ENCODE results near the gene PDSS2. TPM values are rescaled to one million over a fixed set of nuclear protein-coding genes. Genes with fewer than 3 reads are reported as not detected.

Gene PDSS2
- total and polyA plus RNA-seq, 2 of the 4 experiments (the other 2 are of a cell fraction), result 8.6 to 9.2 TPM

DNA sequence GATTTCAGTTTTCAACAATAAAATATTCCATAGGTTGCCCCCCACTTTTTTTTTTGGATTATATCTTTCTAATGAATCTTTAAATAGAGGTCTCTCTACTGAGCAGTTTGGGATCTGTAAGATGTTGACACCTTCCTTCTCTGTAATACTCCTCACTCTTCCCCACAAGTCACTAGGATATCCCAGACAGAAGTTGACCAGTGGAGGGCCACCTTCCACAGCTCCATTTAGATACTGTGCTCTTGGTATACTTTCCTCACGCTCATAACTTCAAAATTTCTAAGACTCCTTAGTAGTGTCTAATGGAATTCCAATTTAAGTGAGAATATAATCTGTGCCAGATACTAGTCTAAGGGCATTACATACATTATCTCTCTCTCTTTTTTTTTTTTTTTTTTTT is 185.1 kb downstream of the PDSS2 start:
- Histone ChIP-seq H2BK5ac (ENCODE audit: low read depth, low read length, poor library complexity, severe bottlenecking) (no peak overlapping the region), H4K8ac (ENCODE audit: low read depth in 2 of 2, low read length in 2 of 2) (no peak overlapping the region), H3K9me3 (ENCODE audit: control insufficient read depth, insufficient read depth, low read length) (no peaks in the 10 kb centered on the region), H3K23ac (ENCODE audit: low read depth, low read length) (no peak overlapping the region), H3K4me1 (ENCODE audit: control insufficient read depth, insufficient read depth, low read length) (no peaks in the 10 kb centered on the region), H3K4me2 (ENCODE audit: low read depth, low read length) (no peak overlapping the region), H4K20me1 (ENCODE audit: insufficient read depth, low read length) (no peaks in the 10 kb centered on the region), H2BK15ac (ENCODE audit: low read depth, low read length) (no peak overlapping the region), H3K36me3 (ENCODE audit: control insufficient read depth, insufficient read depth, low read length) (no peaks in the 10 kb centered on the region), H3K27me3 (ENCODE audit: control insufficient read depth, insufficient read depth, low read length) (no peaks in the 10 kb centered on the region), H3K79me1 (ENCODE audit: low read depth in 1 of 2, low read length in 2 of 2) (peaks cover 0 to 3% of the 10 kb centered on the region in 2 experiments; a peak in 1 of 4 replicates), H3K27ac (ENCODE audit: insufficient read depth, low read length) (no peak overlapping the region), H4K91ac (ENCODE audit: insufficient read depth, low read depth, low read length) (no peak overlapping the region), H3K18ac (ENCODE audit: low read depth, low read length) (no peak overlapping the region), H3K4me3 (ENCODE audit: insufficient read depth, low read depth, low read length) (no peak overlapping the region), H2AK9ac (replicated peaks; ENCODE audit: low read depth, low read length, poor library complexity) (no peak overlapping the region), H2BK20ac (ENCODE audit: low read depth, low read length) (no peak overlapping the region), H2BK120ac (ENCODE audit: low read depth, low read length) (no peak overlapping the region), H3K4ac (ENCODE audit: low read depth, low read length) (no peak overlapping the region), H4K5ac (ENCODE audit: low read depth, low read length) (no peak overlapping the region), H3K56ac (ENCODE audit: extremely low read depth, insufficient read depth, low read length) (no peak overlapping the region; the same call in 1 of the 2 replicates), H3K9me1 (ENCODE audit: insufficient read depth, low read length) (peaks cover 3% of the 10 kb centered on the region; the same call in 1 of the 2 replicates), H3K14ac (replicated peaks; ENCODE audit: low read depth, low read length) (no peak overlapping the region), H2AFZ (replicated peaks; ENCODE audit: low read length, poor library complexity) (no peak overlapping the region), H2AK5ac (ENCODE audit: low read depth, low read length) (no peak overlapping the region), H3K9ac (ENCODE audit: low read depth, low read length) (no peak overlapping the region)
- ATAC-seq (ENCODE audit: low read depth) (no peak), DNase-seq (no peak)
- BruUV-seq (replicated peaks), result no TSS peak
- intact Hi-C loops (cut with micrococcal nuclease), result no loop called here
- TF ChIP-seq RCOR1 (IDR thresholded peaks at IDR 0.05; ENCODE audit: insufficient replicate concordance, low read length) (no peak), CEBPB (IDR thresholded peaks at IDR 0.05; ENCODE audit: low read depth, low read length) (no peak), RAD21 (IDR thresholded peaks at IDR 0.05; ENCODE audit: low read length) (no peak), BHLHE40 (IDR thresholded peaks at IDR 0.05; ENCODE audit: low read depth, low read length) (no peak), NFE2L2 (IDR thresholded peaks at IDR 0.05; ENCODE audit: low read depth, low read length) (no peak), MXI1 (IDR thresholded peaks at IDR 0.05; ENCODE audit: borderline replicate concordance, low read depth, low read length) (no peak), CHD1 (IDR thresholded peaks at IDR 0.05; ENCODE audit: low read depth, low read length) (no peak), SMC3 (IDR thresholded peaks at IDR 0.05; ENCODE audit: low read depth, low read length) (no peak), POLR2A (IDR thresholded peaks at IDR 0.05; ENCODE audit: low read depth, low read length) (no peak), FOS (IDR thresholded peaks at IDR 0.05; ENCODE audit: low read depth, low read length) (no peak), MAZ (IDR thresholded peaks at IDR 0.05; ENCODE audit: borderline replicate concordance, low read depth, low read length) (no peak), RFX5 (IDR thresholded peaks at IDR 0.05; ENCODE audit: low read depth, low read length) (no peak), MAFK (IDR thresholded peaks at IDR 0.05; ENCODE audit: low read depth, low read length) (no peak)
- TF ChIP-seq, protein P1, sequence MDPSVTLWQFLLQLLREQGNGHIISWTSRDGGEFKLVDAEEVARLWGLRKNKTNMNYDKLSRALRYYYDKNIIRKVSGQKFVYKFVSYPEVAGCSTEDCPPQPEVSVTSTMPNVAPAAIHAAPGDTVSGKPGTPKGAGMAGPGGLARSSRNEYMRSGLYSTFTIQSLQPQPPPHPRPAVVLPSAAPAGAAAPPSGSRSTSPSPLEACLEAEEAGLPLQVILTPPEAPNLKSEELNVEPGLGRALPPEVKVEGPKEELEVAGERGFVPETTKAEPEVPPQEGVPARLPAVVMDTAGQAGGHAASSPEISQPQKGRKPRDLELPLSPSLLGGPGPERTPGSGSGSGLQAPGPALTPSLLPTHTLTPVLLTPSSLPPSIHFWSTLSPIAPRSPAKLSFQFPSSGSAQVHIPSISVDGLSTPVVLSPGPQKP (IDR thresholded peaks at IDR 0.05; ENCODE audit: borderline replicate concordance, low read depth, low read length), result no peak
- TF ChIP-seq, protein P2, sequence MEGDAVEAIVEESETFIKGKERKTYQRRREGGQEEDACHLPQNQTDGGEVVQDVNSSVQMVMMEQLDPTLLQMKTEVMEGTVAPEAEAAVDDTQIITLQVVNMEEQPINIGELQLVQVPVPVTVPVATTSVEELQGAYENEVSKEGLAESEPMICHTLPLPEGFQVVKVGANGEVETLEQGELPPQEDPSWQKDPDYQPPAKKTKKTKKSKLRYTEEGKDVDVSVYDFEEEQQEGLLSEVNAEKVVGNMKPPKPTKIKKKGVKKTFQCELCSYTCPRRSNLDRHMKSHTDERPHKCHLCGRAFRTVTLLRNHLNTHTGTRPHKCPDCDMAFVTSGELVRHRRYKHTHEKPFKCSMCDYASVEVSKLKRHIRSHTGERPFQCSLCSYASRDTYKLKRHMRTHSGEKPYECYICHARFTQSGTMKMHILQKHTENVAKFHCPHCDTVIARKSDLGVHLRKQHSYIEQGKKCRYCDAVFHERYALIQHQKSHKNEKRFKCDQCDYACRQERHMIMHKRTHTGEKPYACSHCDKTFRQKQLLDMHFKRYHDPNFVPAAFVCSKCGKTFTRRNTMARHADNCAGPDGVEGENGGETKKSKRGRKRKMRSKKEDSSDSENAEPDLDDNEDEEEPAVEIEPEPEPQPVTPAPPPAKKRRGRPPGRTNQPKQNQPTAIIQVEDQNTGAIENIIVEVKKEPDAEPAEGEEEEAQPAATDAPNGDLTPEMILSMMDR (conservative IDR thresholded peaks at IDR 0.05; ENCODE audit: low read depth, low read length), result no peak
- TF ChIP-seq, protein P3, sequence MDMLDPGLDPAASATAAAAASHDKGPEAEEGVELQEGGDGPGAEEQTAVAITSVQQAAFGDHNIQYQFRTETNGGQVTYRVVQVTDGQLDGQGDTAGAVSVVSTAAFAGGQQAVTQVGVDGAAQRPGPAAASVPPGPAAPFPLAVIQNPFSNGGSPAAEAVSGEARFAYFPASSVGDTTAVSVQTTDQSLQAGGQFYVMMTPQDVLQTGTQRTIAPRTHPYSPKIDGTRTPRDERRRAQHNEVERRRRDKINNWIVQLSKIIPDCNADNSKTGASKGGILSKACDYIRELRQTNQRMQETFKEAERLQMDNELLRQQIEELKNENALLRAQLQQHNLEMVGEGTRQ (IDR thresholded peaks at IDR 0.05; ENCODE audit: low read depth, low read length), result no peak
- ChIA-PET POLR2A (ENCODE audit: unreplicated experiment) (no interaction called here), CTCF (interaction anchor here (0.7 kb wide), 1 partner anchor 718 kb away, joined by 5 read pairs; no protein-coding TSS in a partner anchor)
- WGBS, 2 experiments (ENCODE audit: extremely low coverage in 2 of 2, insufficient read length in 1 of 2), result no CpG with 5 or more reads among the region's 1 CpG
- dilution Hi-C loops (cut with HindIII; ENCODE audit: low sequenced_read_pairs, unreplicated experiment), result no loop called here
- in situ Hi-C loops (cut with MboI; ENCODE audit: low sequenced_read_pairs), result no loop called here

Data from IMR-90 (cell line).